ENCODE results near the gene HOXD13.

Gene HOXD13

GRCh38 chr2:176085861-176086771, 6.4 kb upstream of the HOXD13 start:
- DNase-seq (ENCODE audit: low spot score in 2 of 2) (no peak), ATAC-seq (ENCODE audit: low read depth) (no peak)
- no peaks in the 10 kb centered on the region for H3K36me3 Mint-ChIP-seq
- H3K4me1 Mint-ChIP-seq: peaks cover 3% of the 10 kb centered on the region
- peak overlapping the region; percentile 35 for H3K27ac Mint-ChIP-seq
- H3K9me3 Mint-ChIP-seq: peaks cover 1% of the 10 kb centered on the region
- peaks cover 36% of the 10 kb centered on the region for H3K27me3 Mint-ChIP-seq
- no peak overlapping the region for H3K4me3 Mint-ChIP-seq

DNA sequence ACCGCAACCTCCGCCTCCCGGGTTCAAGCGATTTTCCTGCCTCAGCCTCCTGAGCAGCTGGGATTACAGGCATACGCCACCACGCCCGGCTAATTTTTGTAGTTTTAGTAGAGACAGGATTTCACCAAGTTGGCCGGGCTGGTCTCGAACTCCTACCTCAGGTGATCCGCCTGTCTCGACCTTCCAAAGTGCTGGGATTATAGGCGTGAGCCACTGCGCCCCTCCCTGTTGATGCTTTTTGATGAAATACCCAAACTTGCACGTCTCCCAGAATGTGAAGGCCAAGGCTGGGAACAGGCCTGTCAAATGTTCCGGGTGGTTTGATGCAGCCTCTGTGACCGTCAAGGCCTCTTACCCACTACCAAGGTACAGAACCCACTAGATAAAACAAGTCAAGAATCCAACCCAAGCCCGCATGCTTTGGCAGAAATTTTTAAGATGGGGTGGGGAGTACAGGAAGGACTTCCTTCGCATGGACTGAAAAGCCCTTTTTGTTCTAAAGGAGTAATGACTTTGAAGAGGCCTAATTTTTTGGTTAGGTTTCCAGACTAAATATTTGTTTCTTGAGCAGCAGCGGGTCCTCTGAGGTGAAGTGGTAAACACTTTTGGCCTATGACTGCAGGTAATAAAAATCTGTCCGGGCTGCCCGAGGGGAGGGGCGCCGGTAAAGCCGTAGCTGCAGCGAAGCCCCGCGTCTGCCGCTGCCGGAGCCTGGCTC, 5.0 kb upstream of the HOXD13 start:
- peaks cover 1% of the 10 kb centered on the region for H3K9me3 Mint-ChIP-seq
- H3K27me3 Mint-ChIP-seq: peaks cover 43% of the 10 kb centered on the region
- DNase-seq (ENCODE audit: low spot score in 2 of 2) (no peak), ATAC-seq (ENCODE audit: low read depth) (no peak)
- H3K36me3 Mint-ChIP-seq: no peaks in the 10 kb centered on the region
- H3K4me1 Mint-ChIP-seq: peaks cover 3% of the 10 kb centered on the region
- H3K27ac Mint-ChIP-seq: no peak overlapping the region
- no peak overlapping the region for H3K4me3 Mint-ChIP-seq

DNA sequence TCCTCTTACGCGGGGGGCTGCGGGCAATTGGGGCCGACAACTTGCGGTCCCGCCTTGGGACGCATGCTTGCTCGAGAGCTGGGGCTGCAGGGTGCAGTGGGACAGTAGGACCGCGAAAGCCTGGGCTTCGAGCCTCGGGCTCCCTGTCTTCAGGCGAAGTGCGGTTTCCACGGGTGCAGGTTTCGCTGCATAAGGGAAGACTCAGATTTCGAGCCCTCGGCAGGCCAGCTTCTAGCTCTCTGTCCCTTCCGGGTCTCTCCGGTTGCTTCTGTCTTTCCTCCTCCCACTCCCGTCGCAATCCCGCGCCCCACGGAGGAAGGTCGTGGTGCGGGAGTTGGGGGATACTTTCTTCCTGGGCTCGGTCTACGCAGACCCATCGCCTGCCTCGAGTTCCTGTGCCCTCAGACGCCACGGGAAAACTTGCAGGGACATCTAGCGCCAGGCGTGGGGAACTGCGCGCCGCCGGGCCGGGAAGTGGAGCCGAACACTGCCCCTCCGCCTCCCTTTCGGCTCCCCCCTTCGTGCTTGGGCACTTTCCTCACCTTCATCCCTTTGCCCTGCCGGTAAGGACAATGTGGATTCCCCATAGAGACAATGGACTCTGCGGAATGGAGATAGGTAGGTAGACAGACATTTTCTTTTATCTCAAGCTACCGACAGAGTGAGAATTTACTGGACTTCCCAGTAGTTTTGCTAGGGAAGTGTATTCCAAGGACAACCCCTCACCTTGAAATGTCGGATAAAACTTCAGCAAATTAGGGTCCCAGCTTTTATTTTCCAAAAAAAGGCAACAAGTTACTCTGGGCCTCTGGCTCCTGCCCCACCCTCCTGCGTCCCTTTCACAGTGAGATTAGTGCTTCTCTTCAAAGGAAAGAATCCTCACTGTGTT, 4.2 kb upstream of the HOXD13 start:
- Mint-ChIP-seq H3K27ac (no peak overlapping the region), H3K4me3 (peak overlapping the region; percentile 53), H3K36me3 (no peaks in the 10 kb centered on the region), H3K9me3 (peaks cover 1% of the 10 kb centered on the region), H3K27me3 (peaks cover 40% of the 10 kb centered on the region), H3K4me1 (peaks cover 3% of the 10 kb centered on the region)
- no peak for ATAC-seq (ENCODE audit: low read depth)
- no peak for DNase-seq (ENCODE audit: low spot score in 2 of 2)

GRCh38 chr2:176088937-176089842, 3.3 kb upstream of the HOXD13 start:
- Mint-ChIP-seq H3K36me3 (no peaks in the 10 kb centered on the region), H3K27ac (no peak overlapping the region), H3K4me3 (no peak overlapping the region), H3K27me3 (peaks cover 44% of the 10 kb centered on the region), H3K9me3 (peaks cover 4% of the 10 kb centered on the region), H3K4me1 (peaks cover 3% of the 10 kb centered on the region)
- ATAC-seq (ENCODE audit: low read depth) (no peak), DNase-seq (ENCODE audit: low spot score in 2 of 2) (no peak)

GRCh38 chr2:176089843-176090395, 2.6 kb upstream of the HOXD13 start:
- peaks cover 3% of the 10 kb centered on the region for H3K4me1 Mint-ChIP-seq
- peaks cover 46% of the 10 kb centered on the region for H3K27me3 Mint-ChIP-seq
- H3K4me3 Mint-ChIP-seq: no peak overlapping the region
- peaks cover 4% of the 10 kb centered on the region for H3K9me3 Mint-ChIP-seq
- no peak overlapping the region for H3K27ac Mint-ChIP-seq
- H3K36me3 Mint-ChIP-seq: no peaks in the 10 kb centered on the region
- DNase-seq (ENCODE audit: low spot score in 2 of 2): no peak
- no peak for ATAC-seq (ENCODE audit: low read depth)

GRCh38 chr2:176090862-176091261, 1.7 kb upstream of the HOXD13 start:
- no peak overlapping the region for H3K27ac Mint-ChIP-seq
- no peak for DNase-seq (ENCODE audit: low spot score in 2 of 2)
- no peak overlapping the region for H3K4me3 Mint-ChIP-seq
- H3K36me3 Mint-ChIP-seq: no peaks in the 10 kb centered on the region
- peaks cover 48% of the 10 kb centered on the region for H3K27me3 Mint-ChIP-seq
- peaks cover 3% of the 10 kb centered on the region for H3K9me3 Mint-ChIP-seq
- peaks cover 3% of the 10 kb centered on the region for H3K4me1 Mint-ChIP-seq
- ATAC-seq (ENCODE audit: low read depth): no peak

DNA sequence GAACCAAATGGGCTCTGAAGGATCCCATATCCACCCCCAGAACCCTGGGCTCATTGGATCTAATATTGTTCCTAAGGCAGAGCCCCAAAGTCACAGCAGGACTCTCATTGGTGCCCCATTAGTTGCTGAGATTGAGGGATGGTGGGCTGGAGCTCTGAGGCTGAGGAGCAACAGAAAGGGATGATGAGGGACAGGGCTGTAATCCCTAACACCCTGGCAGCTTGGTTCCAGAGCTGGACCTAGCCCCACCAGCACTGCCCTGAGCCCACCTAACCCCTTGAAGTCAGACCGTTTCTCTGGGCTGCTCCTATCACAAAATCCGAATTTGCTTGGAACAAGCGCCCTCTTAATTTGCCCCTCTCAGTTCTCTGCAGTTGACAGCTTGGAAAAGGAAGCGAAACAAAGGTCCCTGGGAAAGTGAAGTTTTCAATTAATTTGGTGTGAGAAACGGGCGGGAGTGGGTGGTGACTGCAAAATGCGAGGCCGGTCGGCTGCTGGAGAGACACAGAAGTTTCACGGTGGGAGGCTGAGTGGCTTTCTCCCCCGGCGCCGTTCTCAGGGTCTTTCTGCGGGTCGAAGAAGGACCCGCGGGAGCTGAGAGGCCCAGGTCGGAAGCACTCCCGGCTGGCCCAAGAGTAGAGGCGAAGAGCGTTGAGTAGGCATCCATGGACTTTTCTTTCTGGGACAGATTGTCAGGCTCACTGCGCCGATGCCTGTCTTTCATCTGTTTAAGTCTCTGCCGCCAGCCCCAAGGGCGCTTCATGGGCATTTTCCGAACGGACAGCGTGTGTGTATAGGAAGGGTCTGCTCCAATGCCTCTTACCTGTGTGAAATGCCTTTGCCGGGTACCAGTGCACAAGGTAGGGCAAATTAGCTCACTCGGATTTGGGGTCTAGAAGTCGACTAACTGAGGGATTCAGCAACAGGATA, 927 bp upstream of the HOXD13 start:
- Mint-ChIP-seq H3K27ac (peak overlapping the region; percentile 47), H3K9me3 (peaks cover 3% of the 10 kb centered on the region), H3K4me3 (no peak overlapping the region), H3K4me1 (peaks cover 4% of the 10 kb centered on the region), H3K27me3 (peaks cover 46% of the 10 kb centered on the region), H3K36me3 (no peaks in the 10 kb centered on the region)
- DNase-seq (ENCODE audit: low spot score in 2 of 2) (no peak), ATAC-seq (ENCODE audit: low read depth) (no peak)

DNA sequence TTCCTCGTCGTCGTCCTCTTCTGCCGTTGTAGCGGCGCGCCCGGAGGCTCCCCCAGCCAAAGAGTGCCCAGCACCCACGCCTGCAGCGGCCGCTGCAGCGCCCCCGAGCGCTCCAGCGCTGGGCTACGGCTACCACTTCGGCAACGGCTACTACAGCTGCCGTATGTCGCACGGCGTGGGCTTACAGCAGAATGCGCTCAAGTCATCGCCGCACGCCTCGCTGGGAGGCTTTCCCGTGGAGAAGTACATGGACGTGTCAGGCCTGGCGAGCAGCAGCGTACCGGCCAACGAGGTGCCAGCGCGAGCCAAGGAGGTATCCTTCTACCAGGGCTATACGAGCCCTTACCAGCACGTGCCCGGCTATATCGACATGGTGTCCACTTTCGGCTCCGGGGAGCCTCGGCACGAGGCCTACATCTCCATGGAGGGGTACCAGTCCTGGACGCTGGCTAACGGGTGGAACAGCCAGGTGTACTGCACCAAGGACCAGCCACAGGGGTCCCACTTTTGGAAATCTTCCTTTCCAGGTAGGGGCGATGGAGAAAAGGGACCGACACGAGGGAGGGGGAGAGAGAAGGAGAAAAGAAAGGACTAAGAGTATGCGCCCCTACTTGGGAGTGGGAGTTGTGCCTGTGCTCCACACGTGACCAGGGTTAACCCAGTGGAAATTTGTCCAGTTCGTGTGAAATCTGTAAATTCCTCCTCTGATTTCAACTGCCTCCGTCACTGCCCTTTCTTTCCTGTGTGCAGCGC, 800 bp downstream of the HOXD13 start:
- no peak for ATAC-seq (ENCODE audit: low read depth)
- Mint-ChIP-seq H3K27me3 (peaks cover 49% of the 10 kb centered on the region), H3K27ac (peak overlapping the region; percentile 64), H3K4me3 (no peak overlapping the region), H3K9me3 (peaks cover 3% of the 10 kb centered on the region), H3K36me3 (no peaks in the 10 kb centered on the region), H3K4me1 (peaks cover 12% of the 10 kb centered on the region)
- no peak for DNase-seq (ENCODE audit: low spot score in 2 of 2)

DNA sequence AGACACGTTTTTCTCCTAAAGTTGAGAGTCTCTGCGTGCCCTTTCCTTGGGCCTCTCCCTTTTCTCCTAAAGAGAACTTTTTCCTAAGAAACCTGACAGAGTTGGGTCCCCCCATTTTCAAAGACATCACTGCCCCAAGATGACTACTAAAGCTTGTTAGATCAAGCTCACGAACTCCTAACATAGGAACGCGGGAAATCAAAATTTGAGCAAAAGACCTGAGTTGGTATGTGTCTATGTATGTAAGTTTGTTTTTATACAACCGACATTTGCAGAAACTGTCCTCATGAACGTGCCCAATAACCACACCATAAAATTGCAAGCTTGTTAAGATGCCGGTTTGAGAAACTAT, 1.4 kb downstream of the HOXD13 start:
- DNase-seq (ENCODE audit: low spot score in 2 of 2): no peak
- Mint-ChIP-seq H3K4me1 (peaks cover 11% of the 10 kb centered on the region), H3K4me3 (no peak overlapping the region), H3K27me3 (peaks cover 46% of the 10 kb centered on the region), H3K36me3 (no peaks in the 10 kb centered on the region), H3K9me3 (peaks cover 3% of the 10 kb centered on the region), H3K27ac (peak overlapping the region; percentile 64)
- no peak for ATAC-seq (ENCODE audit: low read depth)

- Mint-ChIP-seq H3K4me1 (peaks cover 11% of the 10 kb centered on the region), H3K36me3 (no peaks in the 10 kb centered on the region), H3K9me3 (peaks cover 3% of the 10 kb centered on the region), H3K27me3 (peaks cover 47% of the 10 kb centered on the region), H3K4me3 (no peak overlapping the region), H3K27ac (no peak overlapping the region)
- no peak for ATAC-seq (ENCODE audit: low read depth)
- no peak for DNase-seq (ENCODE audit: low spot score in 2 of 2)
Observed at GRCh38 chr2:176094349-176094748, 1.8 kb downstream of the HOXD13 start.

DNA sequence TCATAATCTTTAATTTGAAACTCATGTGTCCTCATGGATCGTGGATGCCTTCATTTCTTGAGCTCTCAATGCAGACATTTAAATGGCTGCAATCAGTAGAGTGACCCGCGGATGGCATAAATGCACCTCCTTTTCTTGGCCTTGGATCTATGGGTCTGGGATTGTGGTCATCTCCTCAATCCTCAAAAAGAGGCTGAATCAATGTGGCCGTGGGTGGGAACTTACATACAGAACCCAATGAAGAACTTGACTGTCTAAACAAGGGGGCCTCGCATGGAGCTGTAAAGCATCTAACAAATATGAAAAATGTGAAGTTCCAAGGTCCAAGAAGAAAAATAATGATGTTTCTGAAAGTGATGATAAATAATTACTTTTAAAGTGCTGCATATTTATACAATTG, 2.9 kb downstream of the HOXD13 start:
- H3K4me3 Mint-ChIP-seq: no peak overlapping the region
- H3K9me3 Mint-ChIP-seq: peaks cover 3% of the 10 kb centered on the region
- H3K36me3 Mint-ChIP-seq: no peaks in the 10 kb centered on the region
- ATAC-seq (ENCODE audit: low read depth) (no peak), DNase-seq (ENCODE audit: low spot score in 2 of 2) (no peak)
- H3K4me1 Mint-ChIP-seq: peaks cover 11% of the 10 kb centered on the region
- peaks cover 44% of the 10 kb centered on the region for H3K27me3 Mint-ChIP-seq
- no peak overlapping the region for H3K27ac Mint-ChIP-seq
